A673 (cell line): ENCODE measurements around the gene CCDC30.

Experiments used
- CTCF ChIP-seq: fragments of 300-800, 200-600 bp; sonication (generic); conservative IDR thresholded peaks from 2 replicates; pipeline ENCODE4 v1.5.1; 2017; ENCODE audit warnings: low read depth, mild to moderate bottlenecking, antibody characterized with exemption, low read length, moderate library complexity, mixed read lengths
- EZH2 ChIP-seq: fragments of 200-600 bp; sonication (generic); IDR thresholded peaks from 2 replicates; pipeline ENCODE4 v1.6.1; 2017; ENCODE audit warnings: borderline replicate concordance, low read depth, mild to moderate bottlenecking, mixed read lengths, antibody characterized with exemption, low read length; ENCODE audit not compliant: poor library complexity, severe bottlenecking

GRCh38 chr1:42454403-42454802, 8.7 kb upstream of the CCDC30 start:
- TF ChIP-seq CTCF (no peak), EZH2 (no peak)
